Measurements from ENCODE around the gene USP49.

DNA sequence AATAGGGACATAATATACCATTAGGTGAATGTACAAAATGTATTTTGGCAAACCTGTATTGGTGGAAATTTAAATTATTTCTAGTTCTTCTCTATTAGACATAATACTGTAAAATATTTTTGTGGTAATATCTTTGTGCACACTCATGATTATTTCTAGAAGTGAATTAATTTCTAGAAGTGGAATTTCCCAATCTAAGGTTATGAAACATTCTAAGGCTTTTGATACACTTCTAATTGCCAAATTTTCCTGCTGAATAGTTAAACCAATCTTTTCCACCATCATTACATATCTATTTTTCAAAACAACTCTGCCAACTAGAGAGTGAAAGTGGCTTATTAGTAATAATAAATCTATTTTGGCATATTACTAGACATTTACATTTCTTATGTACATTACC is 48.3 kb upstream of the USP49 start:
- TF ChIP-seq PAX5 (IDR thresholded peaks at IDR 0.05; ENCODE audit: insufficient read depth, low read length, severe bottlenecking) (no peak), TAF1 (IDR thresholded peaks at IDR 0.05; ENCODE audit: low read depth, low read length) (no peak), POLR2A (IDR thresholded peaks at IDR 0.05; ENCODE audit: low read depth, low read length) (no peak), POLR2AphosphoS5 (IDR thresholded peaks at IDR 0.05; ENCODE audit: low read depth, low read length) (no peak)

Data from GM12891 (cell line).